Epithelial cell of prostate (primary cell): Measurements from ENCODE around the gene NLGN1.

ENCODE experiments used
- DNase-seq: peaks from one replicate; pipeline ENCODE4 v3.0.0-alpha.2; 2011; ENCODE audit warnings: low read depth, low spot score
- H3K27ac ChIP-seq: fragments of 450-650 bp; 2 replicates; pipeline ENCODE4 v1.5.1; 2017; ENCODE audit warnings: mild to moderate bottlenecking

The NLGN1 gene

GRCh38 chr3:173622166-173622565 lies 224.6 kb downstream of the NLGN1 start:
- no peak for DNase-seq
- no peak overlapping the region for H3K27ac ChIP-seq

- H3K27ac ChIP-seq = no peak overlapping the region
- DNase-seq = no peak
These were observed 226.5 kb downstream of the NLGN1 start for GRCh38 chr3:173624086-173624485.

GRCh38 chr3:173630849-173631248 lies 233.3 kb downstream of the NLGN1 start:
- DNase-seq = no peak
- no peak overlapping the region for H3K27ac ChIP-seq

- DNase-seq = no peak
- no peak overlapping the region for H3K27ac ChIP-seq
These were observed 235.4 kb downstream of the NLGN1 start for GRCh38 chr3:173632945-173633344.

- DNase-seq = no peak
- no peak overlapping the region for H3K27ac ChIP-seq
These were observed 238.3 kb downstream of the NLGN1 start for GRCh38 chr3:173635826-173636225.

GRCh38 chr3:173639098-173639497 lies 241.6 kb downstream of the NLGN1 start:
- DNase-seq = no peak
- H3K27ac ChIP-seq = no peak overlapping the region

GRCh38 chr3:173641696-173642095 lies 244.2 kb downstream of the NLGN1 start:
- DNase-seq = no peak

GRCh38 chr3:173644086-173645082 lies 246.8 kb downstream of the NLGN1 start:
- no peak for DNase-seq
- H3K27ac ChIP-seq = no peak overlapping the region

More at GRCh38 chr3:173641696-173642095, 244.2 kb downstream of the NLGN1 start:
- no peak overlapping the region for H3K27ac ChIP-seq

GRCh38 chr3:173650596-173650995 lies 253.1 kb downstream of the NLGN1 start:
- no peak for DNase-seq
- H3K27ac ChIP-seq = no peak overlapping the region

GRCh38 chr3:173652093-173652492 lies 254.5 kb downstream of the NLGN1 start:
- no peak for DNase-seq
- no peak overlapping the region for H3K27ac ChIP-seq

GRCh38 chr3:173653781-173654180 lies 256.2 kb downstream of the NLGN1 start:
- no peak overlapping the region for H3K27ac ChIP-seq
- DNase-seq = no peak

- no peak overlapping the region for H3K27ac ChIP-seq
- no peak for DNase-seq
These were observed 262.4 kb downstream of the NLGN1 start for GRCh38 chr3:173659972-173660371.

GRCh38 chr3:173660645-173661299 lies 263.2 kb downstream of the NLGN1 start:
- DNase-seq = no peak
- H3K27ac ChIP-seq = no peak overlapping the region

- no peak for DNase-seq
- H3K27ac ChIP-seq = no peak overlapping the region
These were observed 266.2 kb downstream of the NLGN1 start for GRCh38 chr3:173663696-173664111.

- no peak for DNase-seq
- H3K27ac ChIP-seq = no peak overlapping the region
These were observed 278.6 kb downstream of the NLGN1 start for GRCh38 chr3:173676094-173676493.

- H3K27ac ChIP-seq = no peak overlapping the region
- no peak for DNase-seq
These were observed 283.7 kb downstream of the NLGN1 start for GRCh38 chr3:173681188-173681678.

- H3K27ac ChIP-seq = no peak overlapping the region
- DNase-seq = no peak
These were observed 287.9 kb downstream of the NLGN1 start for GRCh38 chr3:173685456-173685855.

- no peak overlapping the region for H3K27ac ChIP-seq
- no peak for DNase-seq
These were observed 290.8 kb downstream of the NLGN1 start for GRCh38 chr3:173688216-173688842.

- DNase-seq = peak; percentile 6
- no peak overlapping the region for H3K27ac ChIP-seq
These were observed 293.1 kb downstream of the NLGN1 start for GRCh38 chr3:173690542-173691180.

- no peak for DNase-seq
- H3K27ac ChIP-seq = no peak overlapping the region
These were observed 301.8 kb downstream of the NLGN1 start for GRCh38 chr3:173699353-173699752.
